ENCODE results near the gene CUEDC1.

CUEDC1 gene

GRCh38 chr17:57838453-57838852 is 116.8 kb downstream of the CUEDC1 start:
- DNase-seq (ENCODE audit: low read depth in 2 of 2), result no peak

- no peak for DNase-seq (ENCODE audit: low read depth in 2 of 2)
Measured at GRCh38 chr17:57835333-57835900, 119.8 kb downstream of the CUEDC1 start.

DNA sequence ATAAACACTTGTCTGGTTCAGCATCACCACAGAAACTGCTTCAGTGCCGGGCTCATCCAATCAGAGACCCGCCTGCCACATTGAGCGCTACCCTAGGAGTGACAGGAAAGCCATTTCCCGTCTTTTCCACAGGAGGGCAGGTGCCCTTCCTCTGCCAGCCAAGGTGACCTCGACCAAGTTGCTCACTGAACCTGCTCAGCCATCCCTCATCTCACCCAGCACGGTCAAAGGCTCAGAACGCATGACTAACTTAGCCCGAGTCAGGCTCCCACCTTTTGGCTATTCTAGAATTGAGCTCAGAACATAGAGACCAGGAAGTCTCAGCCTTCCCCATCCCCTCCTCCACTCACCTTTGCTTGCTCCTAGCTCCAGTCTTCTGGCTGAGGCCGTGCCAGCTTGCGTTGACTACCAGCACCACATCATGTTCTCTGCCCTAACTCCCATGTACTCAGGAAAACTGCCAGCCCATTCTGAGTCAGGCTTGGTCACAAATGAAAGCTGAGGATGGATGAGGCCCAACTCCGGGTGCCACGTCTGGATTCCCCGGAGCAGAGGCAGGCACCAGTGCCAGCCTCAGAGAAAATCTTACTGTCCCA is 121.0 kb downstream of the CUEDC1 start:
- no peak for DNase-seq (ENCODE audit: low read depth in 2 of 2)

DNA sequence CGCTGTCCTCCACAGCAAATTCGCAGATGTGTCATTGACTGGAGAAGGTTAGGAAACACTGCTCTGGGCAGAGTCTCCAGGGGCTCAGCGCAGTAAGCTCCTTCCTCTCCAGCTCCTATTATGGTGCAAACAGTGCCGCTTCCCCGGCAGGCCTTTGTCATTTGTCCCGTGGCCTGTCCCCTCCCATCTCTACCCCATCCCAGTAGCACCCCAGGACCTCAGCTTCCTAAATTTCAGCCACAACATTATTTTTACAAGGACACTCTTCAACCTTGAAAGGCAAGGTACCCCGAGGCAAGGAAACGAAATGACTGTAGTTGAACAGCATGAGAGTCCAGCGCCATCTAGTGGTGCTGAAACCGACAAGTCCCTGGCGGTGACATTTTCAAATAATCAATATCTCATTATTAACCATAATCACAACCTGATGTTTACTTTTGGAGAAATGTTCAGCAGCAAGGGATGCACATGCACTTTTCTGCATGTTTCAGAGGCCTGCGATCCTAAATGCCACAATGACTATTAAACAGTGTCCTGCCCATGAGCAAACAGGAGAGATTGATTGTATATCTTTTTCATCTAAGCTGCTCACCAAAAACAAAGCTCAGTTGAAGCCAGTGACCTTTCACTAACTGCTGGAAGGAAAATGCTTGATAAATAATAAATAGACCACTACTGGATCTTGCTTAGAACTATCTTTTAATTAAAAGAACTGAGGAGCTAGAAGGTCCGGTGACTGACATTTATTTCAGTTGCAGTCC is 121.9 kb downstream of the CUEDC1 start:
- peak; percentile 32 to 38 for DNase-seq (ENCODE audit: low read depth in 2 of 2)

GRCh38 chr17:57832314-57833178 is 122.7 kb downstream of the CUEDC1 start:
- DNase-seq (ENCODE audit: low read depth in 2 of 2), result no peak

- no peak for DNase-seq (ENCODE audit: low read depth in 2 of 2)
Measured at GRCh38 chr17:57830880-57831279, 124.3 kb downstream of the CUEDC1 start.

DNA sequence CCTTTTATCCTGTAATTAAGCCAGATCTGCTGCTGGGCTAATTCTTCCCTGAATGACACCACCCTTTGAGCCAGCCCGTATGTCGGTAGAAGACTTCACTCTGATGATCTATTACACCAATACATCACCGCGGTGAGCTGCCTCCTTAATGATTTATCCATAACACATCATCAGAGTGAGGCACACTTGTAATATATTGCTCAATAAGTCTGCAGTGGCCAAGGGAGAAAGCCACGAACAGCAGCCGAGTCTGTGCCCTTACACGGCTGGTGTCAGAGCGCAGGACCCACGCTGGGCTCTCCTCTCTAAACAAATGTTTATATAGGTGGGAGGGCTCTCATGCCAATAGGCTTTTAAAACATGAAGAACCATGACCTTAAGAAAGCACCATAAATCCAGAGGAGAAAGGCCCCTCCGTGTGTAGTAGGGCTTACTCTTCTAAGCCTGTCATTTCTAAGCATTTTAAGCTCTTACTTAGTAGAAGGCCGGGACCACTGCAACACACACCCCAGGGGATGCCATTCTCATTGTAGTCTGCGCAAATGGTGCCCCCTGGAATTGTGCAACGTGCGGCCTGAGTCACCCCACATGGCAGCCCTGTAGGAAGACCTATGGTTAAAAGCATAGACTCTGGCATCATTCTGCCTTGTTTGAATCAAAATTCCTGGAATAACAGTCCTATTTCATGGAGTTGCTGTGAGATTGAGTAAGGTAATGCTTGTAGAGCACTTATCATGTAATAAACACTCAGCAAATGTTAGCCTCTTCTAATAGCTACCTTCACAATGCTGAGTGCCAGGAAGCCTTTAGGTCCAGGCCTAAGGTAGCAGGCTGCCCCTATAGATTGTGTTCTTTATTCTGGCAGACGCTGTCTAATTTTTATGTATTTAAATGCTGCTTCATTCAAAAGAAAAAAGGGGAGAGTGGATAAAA is 131.5 kb downstream of the CUEDC1 start:
- DNase-seq (ENCODE audit: low read depth in 2 of 2), result peak in 1 of 2 experiments; percentile 25

- no peak for DNase-seq (ENCODE audit: low read depth in 2 of 2)
Measured at GRCh38 chr17:57819867-57820266, 135.3 kb downstream of the CUEDC1 start.

DNA sequence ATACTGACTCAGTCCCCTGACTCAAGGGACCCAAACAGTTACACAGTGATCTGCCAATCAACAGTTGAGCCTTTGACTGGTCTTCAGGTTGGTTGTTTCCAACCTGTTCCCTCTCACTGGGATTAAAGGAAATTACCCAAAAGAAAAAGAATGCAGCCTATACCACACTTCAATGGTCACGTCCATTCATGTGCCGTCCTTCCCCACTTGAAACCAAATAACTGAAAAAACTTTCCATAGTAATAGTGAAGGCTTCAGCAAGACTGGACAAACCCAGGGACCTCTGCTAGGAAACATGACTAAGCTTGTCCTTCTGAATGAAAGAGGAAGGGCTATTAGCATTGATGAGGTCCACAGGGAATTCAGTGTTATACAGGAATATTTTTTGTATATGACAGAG is 135.9 kb downstream of the CUEDC1 start:
- DNase-seq (ENCODE audit: low read depth in 2 of 2), result no peak

- DNase-seq (ENCODE audit: low read depth in 2 of 2), result no peak
Measured at GRCh38 chr17:57818066-57818465, 137.1 kb downstream of the CUEDC1 start.

DNA sequence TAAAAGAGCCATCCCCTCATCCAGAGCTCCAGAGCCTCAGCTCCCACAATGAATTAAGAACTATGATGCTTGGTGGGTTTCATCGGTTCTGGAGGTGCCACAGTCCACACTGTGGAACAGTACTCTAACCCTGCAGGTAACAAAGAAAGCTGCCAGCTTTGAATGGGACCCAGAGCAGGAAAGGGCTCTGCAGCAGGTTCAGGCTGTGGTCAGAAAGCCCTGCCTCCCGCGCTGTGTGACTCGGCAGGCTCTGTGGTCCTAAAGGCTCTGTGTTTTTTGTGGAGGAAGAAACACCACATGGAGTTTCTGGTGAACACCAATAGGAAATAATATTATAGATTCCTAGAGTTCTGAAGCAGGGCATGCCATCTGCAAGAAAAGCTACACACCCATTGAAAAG is 137.9 kb downstream of the CUEDC1 start:
- DNase-seq (ENCODE audit: low read depth in 2 of 2), result no peak

DNA sequence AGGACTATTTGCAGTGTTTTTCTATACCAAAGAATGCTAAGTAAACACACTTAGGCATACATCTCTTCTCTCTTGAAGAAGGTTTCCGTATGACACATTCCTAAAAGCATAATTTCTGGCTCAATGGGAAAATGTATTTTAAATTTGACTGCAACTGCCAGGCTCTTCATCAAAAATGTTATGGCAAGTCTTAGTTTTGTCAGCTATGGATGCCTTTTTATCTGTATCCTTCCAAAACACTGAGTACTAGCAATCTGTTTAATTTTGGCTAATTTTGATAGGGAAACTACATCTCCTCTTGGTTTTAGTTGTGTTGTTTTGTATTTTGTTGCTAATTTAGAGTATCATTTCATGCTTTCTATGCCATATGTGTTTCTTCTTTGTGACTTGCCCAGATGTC is 140.8 kb downstream of the CUEDC1 start:
- DNase-seq (ENCODE audit: low read depth in 2 of 2), result no peak

DNA sequence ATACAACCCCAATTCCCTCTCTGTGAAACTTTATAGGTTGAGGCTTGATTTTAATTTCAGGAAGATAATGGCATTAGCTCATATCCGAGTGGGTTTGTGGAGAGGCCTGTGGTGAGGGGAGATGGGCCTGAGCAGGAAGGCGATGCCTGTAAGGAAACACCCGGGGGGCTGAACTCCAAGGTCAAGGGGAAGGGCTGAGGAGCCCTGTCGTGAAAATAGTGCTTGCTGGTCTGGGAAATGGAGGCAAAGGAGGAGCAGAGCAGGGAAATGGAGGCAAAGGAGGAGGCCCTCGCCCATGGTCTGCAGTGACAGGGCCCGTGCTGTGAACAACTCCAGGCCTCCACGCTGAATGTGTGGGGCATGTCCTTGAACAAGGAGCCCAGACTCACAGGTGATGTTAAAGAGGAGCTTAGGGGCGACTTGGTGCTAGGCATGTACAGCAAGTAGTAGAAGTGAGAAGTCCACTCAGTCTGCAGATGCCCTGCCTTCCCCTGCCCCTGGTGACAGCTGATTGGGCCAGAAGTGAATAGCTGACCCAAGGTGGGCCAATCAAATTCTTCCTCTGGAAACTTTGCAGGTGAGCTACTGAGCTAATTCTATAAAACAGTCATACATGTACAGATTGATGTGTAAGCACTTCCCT is 143.5 kb downstream of the CUEDC1 start:
- DNase-seq (ENCODE audit: low read depth in 2 of 2), result no peak

Data from fibroblast of skin of left quadriceps (primary cell).